PC-3 (cell line): ENCODE results near the gene OTUD3. TPM values are rescaled to one million over a fixed set of nuclear protein-coding genes. Genes with fewer than 3 reads are reported as not detected.

Experiments
- ATAC-seq: fragments of 200-7000 bp; cut with Tn5 transposase; 2 replicates; pipeline ENCODE4 v1.9.1; 2020; ENCODE audit warnings: mild to moderate bottlenecking, moderate library complexity
- BruUV-seq: library from RNA; stranded (reverse); fragments of 400-500 nt; replicated peaks from 2 replicates; lab custom pipeline; 2021; lab: Mats Ljungman, UMichigan
- CTCF ChIA-PET: fragments of 300-600 bp; sonication (Branson Sonifier 250); formaldehyde crosslinking; loops from one replicate; lab custom pipeline; 2022; ENCODE audit warnings: antibody characterized with exemption; lab: Charles Lee
- POLR2A ChIA-PET: fragments of 300-600 bp; sonication (Branson Sonifier 250); formaldehyde crosslinking; loops from one replicate; lab custom pipeline; 2022; ENCODE audit warnings: antibody characterized with exemption; ENCODE audit not compliant: unreplicated experiment; lab: Charles Lee
- DNase-seq: peaks from one replicate; pipeline ENCODE4 v3.0.0-alpha.2; 2015
- H2AFZ ChIP-seq: fragments of 300-600 bp; sonication (generic); 2 replicates; pipeline ENCODE4 v1.6.0; 2016; ENCODE audit warnings: antibody characterized with exemption, low read length
- H3F3A ChIP-seq: fragments of 300-600 bp; sonication (generic); one replicate; pipeline ENCODE4 v1.6.0; 2017; ENCODE audit warnings: antibody characterized with exemption, low read length, control low read depth, mild to moderate bottlenecking; ENCODE audit not compliant: unreplicated experiment
- H3K27ac ChIP-seq: fragments of 300-600 bp; sonication (generic); 2 replicates; pipeline ENCODE4 v1.5.1; 2016; ENCODE audit warnings: mild to moderate bottlenecking, low read length
- H3K27me3 ChIP-seq: fragments of 300-600 bp; sonication (generic); 2 replicates; pipeline ENCODE4 v1.6.1; 2016; ENCODE audit warnings: low read length, mixed read lengths
- H3K36me3 ChIP-seq: fragments of 300-600 bp; sonication (generic); 2 replicates; pipeline ENCODE4 v1.6.1; 2016; ENCODE audit warnings: low read depth, mixed run types, low read length, mixed read lengths
- H3K4me1 ChIP-seq: fragments of 300-600 bp; sonication (generic); 2 replicates; pipeline ENCODE4 v1.5.1; 2016; ENCODE audit warnings: low read length; ENCODE audit not compliant: insufficient read depth
- H3K4me2 ChIP-seq: fragments of 300-600 bp; sonication (generic); 2 replicates; pipeline ENCODE4 v1.6.0; 2016; ENCODE audit warnings: low read length
- H3K4me3 ChIP-seq: fragments of 300-600 bp; sonication (generic); 2 replicates; pipeline ENCODE4 v1.5.1; 2016; ENCODE audit warnings: mild to moderate bottlenecking, low read length, mixed read lengths
- H3K79me2 ChIP-seq: fragments of 300-600 bp; sonication (generic); 2 replicates; pipeline ENCODE4 v1.6.1; 2017; ENCODE audit warnings: low read length, mixed read lengths
- H3K9ac ChIP-seq: fragments of 300-600 bp; sonication (generic); 2 replicates; pipeline ENCODE4 v1.6.0; 2016; ENCODE audit warnings: mild to moderate bottlenecking, low read length
- H3K9me2 ChIP-seq: fragments of 300-600 bp; sonication (generic); replicated peaks from 2 replicates; pipeline ENCODE4 v1.6.1; 2016; ENCODE audit warnings: mixed run types, low read length, mixed read lengths
- H3K9me3 ChIP-seq: fragments of 300-600 bp; sonication (generic); 2 replicates; pipeline ENCODE4 v1.6.1; 2016; ENCODE audit warnings: low read length, mixed read lengths
- H4K20me1 ChIP-seq: fragments of 300-600 bp; sonication (generic); 2 replicates; pipeline ENCODE4 v1.6.1; 2016; ENCODE audit warnings: low read length, mixed read lengths
- EZH2 ChIP-seq: fragments of 300-600 bp; sonication (generic); IDR thresholded peaks from one replicate; pipeline ENCODE4 v1.6.1; 2017; ENCODE audit warnings: antibody characterized with exemption, mild to moderate bottlenecking, low read length; ENCODE audit not compliant: unreplicated experiment
- EZH2phosphoT487 ChIP-seq: fragments of 300-600 bp; sonication (generic); IDR thresholded peaks from 2 replicates; pipeline ENCODE4 v1.6.1; 2018; ENCODE audit warnings: mild to moderate bottlenecking, antibody characterized with exemption, low read length, borderline replicate concordance
- intact Hi-C: fragments of 100-400 bp; cut with micrococcal nuclease; formaldehyde crosslinking; loops from 2 replicates; pipeline ENCODE4 v1.9.0; 2023
- total RNA-seq: library from RNA; depleted of rRNA; stranded (reverse); fragments of >200 nt; gene quantifications from 2 replicates; pipeline ENCODE4 v1.2.3, GENCODE V29; 2014
- TF ChIP-seq, protein P1 (sequence below): fragments of 300-600 bp; sonication (generic); conservative IDR thresholded peaks from 2 replicates; pipeline ENCODE4 v1.5.1; 2017; ENCODE audit warnings: antibody characterized with exemption, low read depth, mild to moderate bottlenecking, low read length

Gene OTUD3
- total RNA-seq, 1 experiment from 2014 or later = 9.9 TPM

DNA sequence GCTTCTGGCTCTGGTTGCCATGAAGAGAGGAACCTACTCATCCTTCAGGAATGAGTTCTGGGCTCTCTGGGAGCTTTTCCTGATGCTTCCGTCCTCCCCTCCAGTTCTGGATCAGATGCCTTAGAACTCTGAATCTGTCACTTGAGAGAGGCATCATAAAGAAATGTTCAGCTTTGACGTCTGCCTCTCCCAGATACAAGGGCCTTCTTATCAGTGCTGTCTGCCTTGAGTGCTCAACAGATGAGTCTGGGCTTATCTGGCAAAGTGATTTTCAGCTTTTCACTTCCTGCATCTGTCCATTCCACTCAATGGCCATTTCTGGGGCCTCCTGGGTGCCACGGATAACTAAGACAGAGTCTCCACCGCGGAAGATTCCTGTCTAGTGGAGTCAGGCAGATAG is 12.3 kb upstream of the OTUD3 start:
- Histone ChIP-seq H3K9ac (no peak overlapping the region; the same call in 1 of the 2 replicates), H3K9me3 (no peaks in the 10 kb centered on the region), H3K36me3 (no peaks in the 10 kb centered on the region), H4K20me1 (no peaks in the 10 kb centered on the region), H3K27ac (peak overlapping the region; percentile 62), H3K79me2 (no peaks in the 10 kb centered on the region), H3K4me1 (peaks cover 57% of the 10 kb centered on the region), H3K4me2 (no peak overlapping the region), H3K9me2 (no peaks in the 10 kb centered on the region), H3K27me3 (no peaks in the 10 kb centered on the region), H2AFZ (no peak overlapping the region), H3F3A (no peaks in the 10 kb centered on the region), H3K4me3 (no peak overlapping the region)
- DNase-seq = peak; percentile 59
- intact Hi-C loops = no loop called here
- TF ChIP-seq EZH2 (no peak), EZH2phosphoT487 (no peak)
- TF ChIP-seq, protein P1, sequence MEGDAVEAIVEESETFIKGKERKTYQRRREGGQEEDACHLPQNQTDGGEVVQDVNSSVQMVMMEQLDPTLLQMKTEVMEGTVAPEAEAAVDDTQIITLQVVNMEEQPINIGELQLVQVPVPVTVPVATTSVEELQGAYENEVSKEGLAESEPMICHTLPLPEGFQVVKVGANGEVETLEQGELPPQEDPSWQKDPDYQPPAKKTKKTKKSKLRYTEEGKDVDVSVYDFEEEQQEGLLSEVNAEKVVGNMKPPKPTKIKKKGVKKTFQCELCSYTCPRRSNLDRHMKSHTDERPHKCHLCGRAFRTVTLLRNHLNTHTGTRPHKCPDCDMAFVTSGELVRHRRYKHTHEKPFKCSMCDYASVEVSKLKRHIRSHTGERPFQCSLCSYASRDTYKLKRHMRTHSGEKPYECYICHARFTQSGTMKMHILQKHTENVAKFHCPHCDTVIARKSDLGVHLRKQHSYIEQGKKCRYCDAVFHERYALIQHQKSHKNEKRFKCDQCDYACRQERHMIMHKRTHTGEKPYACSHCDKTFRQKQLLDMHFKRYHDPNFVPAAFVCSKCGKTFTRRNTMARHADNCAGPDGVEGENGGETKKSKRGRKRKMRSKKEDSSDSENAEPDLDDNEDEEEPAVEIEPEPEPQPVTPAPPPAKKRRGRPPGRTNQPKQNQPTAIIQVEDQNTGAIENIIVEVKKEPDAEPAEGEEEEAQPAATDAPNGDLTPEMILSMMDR = no peak
- BruUV-seq = no TSS peak
- peak; percentile 5; the same call in 1 of the 2 replicates for ATAC-seq
- CTCF ChIA-PET = no interaction called here
- POLR2A ChIA-PET = no interaction called here

DNA sequence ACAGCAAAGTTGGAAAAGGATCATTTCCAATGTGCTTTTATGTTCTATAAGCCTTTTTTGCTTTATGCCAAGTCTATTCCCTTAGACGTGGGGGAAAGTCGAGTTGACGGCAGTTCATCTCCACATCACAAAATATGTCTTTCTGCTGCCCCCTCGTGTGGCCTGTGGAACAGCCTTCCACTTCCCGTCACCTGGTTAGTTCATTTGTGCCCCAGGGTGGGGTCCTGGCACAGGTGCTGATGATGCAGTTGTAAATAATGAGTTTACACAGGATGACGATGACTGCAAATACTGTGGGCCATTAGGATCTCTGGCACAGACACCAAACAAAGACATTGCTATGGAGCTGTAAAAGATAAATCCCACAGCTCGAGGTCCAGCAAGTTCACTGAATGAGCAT is 10.0 kb upstream of the OTUD3 start:
- peaks cover 35% of the 10 kb centered on the region for H3K4me1 ChIP-seq
- H3K79me2 ChIP-seq = no peaks in the 10 kb centered on the region
- ChIA-PET CTCF (interaction anchor here (0.5 to 1.2 kb wide), 5 partner anchors 10 to 110 kb away, joined by 3 to 12 read pairs (median 4); partner anchors contain the start of gene OTUD3), POLR2A (interaction anchor here (0.5 to 1.0 kb wide), 4 partner anchors 10 to 324 kb away, joined by 3 to 22 read pairs (median 4); partner anchors contain the start of gene OTUD3)
- no peaks in the 10 kb centered on the region for H3K9me3 ChIP-seq
- no TSS peak for BruUV-seq
- H3K36me3 ChIP-seq = no peaks in the 10 kb centered on the region
- H3K4me3 ChIP-seq = no peak overlapping the region
- no peaks in the 10 kb centered on the region for H4K20me1 ChIP-seq
- intact Hi-C loops = loop anchor here (1.0 to 2.0 kb wide), 5 partner anchors 26 to 157 kb away; partner anchors contain the start of gene TMCO4
- TF ChIP-seq, protein P1 = peak; percentile 77
- no peak for TF ChIP-seq EZH2
- DNase-seq = peak; percentile 98
- no peaks in the 10 kb centered on the region for H3K9me2 ChIP-seq
- peak overlapping the region; percentile 51 for H3K4me2 ChIP-seq
- H2AFZ ChIP-seq = peak overlapping the region; percentile 23; the same call in 1 of the 2 replicates
- H3K9ac ChIP-seq = peak overlapping the region; percentile 70
- peak overlapping the region; percentile 82 for H3K27ac ChIP-seq
- H3F3A ChIP-seq = no peaks in the 10 kb centered on the region
- ATAC-seq = peak; percentile 95
- no peaks in the 10 kb centered on the region for H3K27me3 ChIP-seq

DNA sequence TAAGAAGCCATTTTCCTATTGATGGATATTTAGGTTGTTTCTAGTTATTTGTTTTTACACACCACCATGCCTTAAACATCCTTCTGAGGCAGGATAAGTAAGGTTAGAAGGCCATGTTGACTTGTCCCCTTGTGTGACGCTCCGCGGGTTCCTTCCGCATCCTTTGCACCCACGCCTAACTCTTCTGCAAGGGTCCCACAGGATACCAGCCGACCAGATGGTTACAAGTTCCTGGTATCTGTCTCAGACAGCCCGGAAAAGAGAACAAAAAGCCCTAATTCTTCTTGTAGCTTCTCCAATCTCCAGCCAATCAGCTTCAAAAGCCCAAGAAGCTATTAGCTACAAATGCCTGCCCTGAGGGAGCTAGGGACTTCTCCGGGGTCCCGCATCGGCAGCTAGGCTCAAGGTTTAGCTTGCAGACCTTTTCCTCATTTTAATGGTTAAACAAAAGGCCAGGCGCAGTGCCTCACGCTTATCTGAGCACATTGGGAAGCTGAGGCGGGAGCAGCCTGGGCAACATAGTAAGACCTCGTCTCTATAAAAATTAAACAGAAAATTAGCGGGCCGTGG is 4.9 kb upstream of the OTUD3 start:
- no peaks in the 10 kb centered on the region for H3K27me3 ChIP-seq
- ATAC-seq (no peak), DNase-seq (no peak)
- no peaks in the 10 kb centered on the region for H3K36me3 ChIP-seq
- ChIA-PET CTCF (no interaction called here), POLR2A (no interaction called here)
- no peaks in the 10 kb centered on the region for H4K20me1 ChIP-seq
- no peaks in the 10 kb centered on the region for H3K9me3 ChIP-seq
- TF ChIP-seq EZH2 = no peak
- TF ChIP-seq, protein P1 = no peak
- no peak for TF ChIP-seq EZH2phosphoT487
- H3K4me2 ChIP-seq = no peak overlapping the region
- H3F3A ChIP-seq = no peaks in the 10 kb centered on the region
- H3K9ac ChIP-seq = no peak overlapping the region
- no peaks in the 10 kb centered on the region for H3K9me2 ChIP-seq
- intact Hi-C loops = no loop called here
- H3K27ac ChIP-seq = no peak overlapping the region
- H3K4me1 ChIP-seq = peaks cover 12% of the 10 kb centered on the region
- no TSS peak for BruUV-seq
- H3K4me3 ChIP-seq = no peak overlapping the region
- H3K79me2 ChIP-seq = 0 out of 2 replicates have a peak, but pooled peaks cover under 1% of the 10 kb centered on the region
- no peak overlapping the region for H2AFZ ChIP-seq
